Measurements from ENCODE around the gene PRKN. TPM values are rescaled to one million over a fixed set of nuclear protein-coding genes. Genes with fewer than 3 reads are reported as not detected.

The PRKN gene
- total and polyA plus RNA-seq, 9 of the 15 experiments (the other 6 are each of a cell fraction or from before 2014, with no cell fraction given): 0.03 to 0.96 (median 0.15) TPM; not detected in 2

- H2AFZ ChIP-seq (ENCODE audit: low read depth, low read length): no peak overlapping the region
- ChIA-PET CTCF (ENCODE audit: low intra/inter-chr PET ratio) (no interaction called here), POLR2A (interaction anchor here (0.6 kb wide), 2 partner anchors 19 to 54 kb away, joined by 3 to 4 read pairs; no protein-coding TSS in a partner anchor)
- no peaks in the 10 kb centered on the region for H3K36me3 ChIP-seq (ENCODE audit: control insufficient read depth, insufficient read depth, low read length)
- H3K79me2 ChIP-seq (ENCODE audit: control insufficient read depth, insufficient read depth, low read length): no peaks in the 10 kb centered on the region
- no peak overlapping the region for H3K27ac ChIP-seq (ENCODE audit: extremely low read depth, low read depth, low read length)
- FAIRE-seq (no peak), ATAC-seq (no peak), DNase-seq (ENCODE audit: extremely low read depth in 1 of 4, low spot score in 3 of 4) (no peak)
- in situ Hi-C loops (cut with MboI) (no loop called here), intact Hi-C loops (cut with micrococcal nuclease) (no loop called here)
- H3K9ac ChIP-seq (ENCODE audit: insufficient read depth in 1 of 2, low read depth in 2 of 2, low read length in 2 of 2): no peak overlapping the region
- H3K4me2 ChIP-seq (ENCODE audit: insufficient read depth, low read length): no peak overlapping the region
- peaks cover 2 to 9% of the 10 kb centered on the region in 2 experiments; a peak in 3 of 5 replicates for H3K27me3 ChIP-seq (ENCODE audit: control insufficient read depth in 2 of 2, insufficient read depth in 2 of 2, low read length in 2 of 2)
- no peak overlapping the region for H3K4me3 ChIP-seq
- no peak for TF ChIP-seq ZC3H8 (IDR thresholded peaks at IDR 0.05)
- no peak for TF ChIP-seq DPF2 (IDR thresholded peaks at IDR 0.05)
- no peak for TF ChIP-seq MXI1 (IDR thresholded peaks at IDR 0.05; ENCODE audit: low read depth, low read length)
- no peak for TF ChIP-seq KLF1 (tag; IDR thresholded peaks at IDR 0.05)
- TF ChIP-seq SAP30 (IDR thresholded peaks at IDR 0.05; ENCODE audit: borderline replicate concordance, insufficient read depth, low read depth, low read length, poor library complexity, severe bottlenecking): no peak
- TF ChIP-seq AFF4 (CRISPR knock-in tag; IDR thresholded peaks at IDR 0.05): no peak
- TF ChIP-seq HDGF (IDR thresholded peaks at IDR 0.05): no peak
- TF ChIP-seq SFPQ (IDR thresholded peaks at IDR 0.05; ENCODE audit: low read depth, low read length): no peak
- no peak for TF ChIP-seq IRF1 (CRISPR knock-in tag; IDR thresholded peaks at IDR 0.05; ENCODE audit: borderline replicate concordance)
- no peak for TF ChIP-seq POLR3G (IDR thresholded peaks at IDR 0.05; ENCODE audit: extremely low read depth, insufficient read length, insufficient replicate concordance)
- H3K9me1 ChIP-seq (ENCODE audit: control insufficient read depth, insufficient read depth, low read length): no peaks in the 10 kb centered on the region
- H3K9me3 ChIP-seq (replicated peaks; ENCODE audit: control insufficient read depth, insufficient read depth, low read depth, low read length): no peaks in the 10 kb centered on the region
- no peaks in the 10 kb centered on the region for H3K4me1 ChIP-seq (replicated peaks in 1 of 2; ENCODE audit: control insufficient read depth in 2 of 2, insufficient read depth in 2 of 2, low read length in 2 of 2)
- H4K20me1 ChIP-seq (replicated peaks; ENCODE audit: control insufficient read depth, insufficient read depth, low read length): no peaks in the 10 kb centered on the region
- 0% methylated on average over 4 of the region's 4 CpGs for WGBS (ENCODE audit: insufficient coverage, low coverage, missing lambda C conversion rate)
- no TSS peak for BruUV-seq (replicated peaks)
Measured at GRCh38 chr6:161788531-161788930, 939.0 kb downstream of the PRKN start.
